ENCODE measurements around the gene APOL2. TPM values are rescaled to one million over a fixed set of nuclear protein-coding genes. Genes with fewer than 3 reads are reported as not detected.

Gene APOL2
- total RNA-seq, 1 experiment from 2014 or later = 9.9 TPM

- TF ChIP-seq REST (IDR thresholded peaks at IDR 0.05; ENCODE audit: low read depth) (no peak), CBX3 (IDR thresholded peaks at IDR 0.05; ENCODE audit: low read depth) (no peak), SRF (IDR thresholded peaks at IDR 0.05; ENCODE audit: low read depth) (no peak), RAD21 (IDR thresholded peaks at IDR 0.05; ENCODE audit: low read depth) (no peak), CTCF (IDR thresholded peaks at IDR 0.05 in 2 of 3, conservative IDR thresholded peaks at IDR 0.05 in 1 of 3; ENCODE audit: borderline replicate concordance in 1 of 3, insufficient read depth in 1 of 3, low read depth in 2 of 3, low read length in 2 of 3) (no peak), CEBPB (IDR thresholded peaks at IDR 0.05; ENCODE audit: low read depth) (no peak)
These were observed 5.1 kb downstream of the APOL2 start (continued) for GRCh38 chr22:36234213-36234612.

GRCh38 chr22:36233796-36234195 is 5.5 kb downstream of the APOL2 start:
- Histone ChIP-seq H3K4me2 (ENCODE audit: low read length) (no peak overlapping the region), H2AFZ (ENCODE audit: low read depth, low read length, poor library complexity, severe bottlenecking) (no peak overlapping the region), H3K79me2 (ENCODE audit: insufficient read depth, low read length) (peaks cover 6% of the 10 kb centered on the region; the same call in 1 of the 2 replicates), H3K27ac (ENCODE audit: low read depth, low read length) (no peak overlapping the region), H3K27me3 (ENCODE audit: insufficient read depth, low read length) (no peaks in the 10 kb centered on the region), H3K4me3 (replicated peaks in 1 of 2; ENCODE audit: low read depth in 1 of 2, low read length in 2 of 2) (no peak overlapping the region), H3K9me3 (ENCODE audit: control insufficient read depth in 1 of 2, insufficient read depth in 1 of 2, low read depth in 1 of 2, low read length in 2 of 2) (no peaks in the 10 kb centered on the region), H4K20me1 (ENCODE audit: insufficient read depth) (no peaks in the 10 kb centered on the region), H3K4me1 (ENCODE audit: control insufficient read depth in 1 of 2, insufficient read depth in 2 of 2, low read length in 2 of 2) (peaks cover 8 to 11% of the 10 kb centered on the region in 2 experiments; a peak in 3 of 4 replicates), H3K9ac (ENCODE audit: low read length) (no peak overlapping the region), H3K36me3 (ENCODE audit: control insufficient read depth in 1 of 2, insufficient read depth in 2 of 2, low read length in 2 of 2) (no peaks in the 10 kb centered on the region), H3K9me2 (ENCODE audit: insufficient read depth) (no peaks in the 10 kb centered on the region)
- intact Hi-C loops (cut with micrococcal nuclease) = no loop called here
- ATAC-seq = no peak
- POLR2A ChIA-PET = no interaction called here
- BruUV-seq (replicated peaks) = no TSS peak
- RAD21 ChIA-PET (ENCODE audit: low non-redundant PET in 1 of 2, low total read pairs in 2 of 2, uncharacterized antibody in 2 of 2, unreplicated experiment in 2 of 2) = no interaction called here
- no peak for DNase-seq (ENCODE audit: low read depth, low spot score)
- CTCF ChIA-PET = no interaction called here
- no peak for TF ChIP-seq RAD21 (IDR thresholded peaks at IDR 0.05; ENCODE audit: low read depth)
- TF ChIP-seq ZNF274 (IDR thresholded peaks at IDR 0.05; ENCODE audit: low read depth, low read length) = no peak
- no peak for TF ChIP-seq JUND (IDR thresholded peaks at IDR 0.05)
- TF ChIP-seq ELF1 (IDR thresholded peaks at IDR 0.05; ENCODE audit: borderline replicate concordance, low read depth) = no peak
- TF ChIP-seq CEBPB (IDR thresholded peaks at IDR 0.05; ENCODE audit: low read depth) = no peak
- TF ChIP-seq SP1 (IDR thresholded peaks at IDR 0.05; ENCODE audit: low read depth) = no peak
- no peak for TF ChIP-seq ATF3 (IDR thresholded peaks at IDR 0.05)
- TF ChIP-seq TCF7L2 (IDR thresholded peaks at IDR 0.05; ENCODE audit: borderline replicate concordance, extremely low read depth, insufficient read depth, insufficient read length) = no peak
- TF ChIP-seq SRF (IDR thresholded peaks at IDR 0.05; ENCODE audit: low read depth) = no peak
- TF ChIP-seq REST (IDR thresholded peaks at IDR 0.05; ENCODE audit: low read depth) = no peak
- no peak for TF ChIP-seq POLR2A (IDR thresholded peaks at IDR 0.05; ENCODE audit: borderline replicate concordance, extremely low read depth, insufficient read depth, insufficient read length)
- no peak for TF ChIP-seq EGR1 (IDR thresholded peaks at IDR 0.05; ENCODE audit: low read depth)
- TF ChIP-seq POLR2AphosphoS5 (IDR thresholded peaks at IDR 0.05; ENCODE audit: low read depth, low read length) = no peak
- TF ChIP-seq EZH2 (IDR thresholded peaks at IDR 0.05) = no peak
- TF ChIP-seq SIN3A (IDR thresholded peaks at IDR 0.05; ENCODE audit: low read depth) = no peak
- TF ChIP-seq FOSL1 (IDR thresholded peaks at IDR 0.05; ENCODE audit: low read depth) = no peak

All from HCT116 (cell line).